Effector CD4-positive, alpha-beta T cell (primary cell): ENCODE data around the gene UBE4A.

Experiments used
- DNase-seq: peaks from one replicate; pipeline ENCODE4 v3.0.0-alpha.2; 2020

UBE4A gene

DNA sequence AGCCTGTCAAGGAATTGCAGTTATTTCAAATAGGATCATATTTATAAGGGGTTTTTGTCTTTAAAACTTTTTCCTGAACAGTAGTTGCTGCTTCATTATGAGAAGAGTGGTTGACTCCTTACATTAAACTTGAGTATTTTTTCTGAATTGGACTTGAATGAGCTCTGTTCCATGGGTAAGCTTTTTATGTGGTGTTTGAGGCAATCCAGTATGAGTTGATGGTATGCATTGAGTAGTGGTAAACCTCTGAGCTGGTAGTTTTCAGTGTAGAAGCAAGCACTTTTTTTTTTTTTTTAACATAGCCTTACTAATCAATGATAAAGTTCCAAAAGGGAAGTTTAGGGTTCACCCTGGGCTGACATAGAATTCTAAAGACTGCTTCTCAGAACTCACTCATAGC is 80.2 kb downstream of the UBE4A start:
- DNase-seq, result no peak

DNA sequence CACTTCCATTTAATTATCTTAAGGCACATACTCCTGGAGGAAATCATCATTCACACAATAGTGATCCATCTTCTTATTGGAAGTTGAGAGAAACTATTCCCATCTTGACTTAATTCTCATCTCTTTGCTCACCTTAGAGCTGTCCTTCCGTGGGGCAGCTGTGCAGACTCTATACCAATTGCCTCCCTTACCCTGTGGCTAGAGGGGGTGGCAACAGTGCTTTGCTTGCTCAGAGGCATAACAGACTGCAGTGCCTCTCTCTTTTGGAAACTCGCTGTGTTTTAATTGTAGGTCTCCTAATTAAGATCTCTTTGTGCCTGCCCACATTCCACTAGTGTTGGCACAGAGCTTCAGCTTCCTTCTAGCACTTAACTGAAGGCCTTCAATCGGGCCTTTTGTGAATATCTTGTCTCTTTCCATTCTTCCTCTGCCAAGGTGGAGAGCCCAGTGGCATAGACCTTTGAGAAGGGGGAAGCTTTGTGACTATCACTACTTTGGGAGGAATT is 82.4 kb downstream of the UBE4A start:
- no peak for DNase-seq

DNA sequence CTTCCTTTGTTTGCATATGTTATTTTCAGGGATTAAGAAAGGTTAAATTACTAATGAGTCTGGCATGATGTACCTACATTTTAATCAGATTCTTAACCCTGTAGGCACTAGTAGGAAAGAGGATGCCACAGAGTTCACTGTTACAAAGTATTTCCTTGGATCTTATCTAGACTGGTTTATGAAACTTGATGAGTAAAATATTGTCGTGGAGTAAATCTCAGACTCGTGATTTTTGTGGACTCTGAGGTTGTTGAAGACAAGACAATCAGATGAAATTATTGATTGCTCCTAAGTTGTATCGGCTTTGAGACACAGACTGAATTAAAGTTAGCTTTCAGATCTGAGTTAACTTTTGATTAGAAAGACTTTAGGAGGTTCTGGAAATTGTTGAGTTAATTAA is 82.9 kb downstream of the UBE4A start:
- DNase-seq, result no peak

DNA sequence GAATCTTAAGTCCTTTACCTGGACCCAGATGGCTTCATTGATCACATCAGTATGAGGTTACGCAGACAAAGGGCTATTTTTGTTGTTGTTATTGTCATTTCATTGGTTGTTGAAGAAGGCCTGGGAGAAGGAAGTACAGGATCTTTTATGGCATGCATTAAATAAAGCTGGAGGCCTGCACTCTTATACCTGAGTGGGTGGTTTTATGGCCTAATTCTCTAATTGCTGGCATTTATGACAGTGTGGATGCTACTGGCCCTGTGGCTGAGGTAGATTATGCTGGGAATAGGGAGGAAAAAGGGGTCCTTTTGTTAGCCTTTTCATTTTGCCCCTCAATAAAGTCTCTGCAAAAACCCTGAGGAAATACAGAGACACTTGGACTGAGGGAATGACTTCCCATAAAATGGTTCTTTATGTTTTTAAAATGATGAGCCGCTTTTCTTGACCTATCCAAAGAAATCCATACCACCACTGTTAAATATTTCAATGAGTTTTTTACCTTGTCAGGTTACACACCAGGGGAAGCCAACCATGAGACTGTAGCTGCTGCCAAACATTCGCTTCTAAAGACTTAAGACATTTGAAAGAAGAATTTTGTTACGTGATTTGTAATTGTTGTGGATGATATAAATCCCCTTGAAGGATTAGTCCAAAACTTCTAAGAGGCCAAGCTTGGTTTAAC is 83.6 kb downstream of the UBE4A start:
- DNase-seq, result no peak

DNA sequence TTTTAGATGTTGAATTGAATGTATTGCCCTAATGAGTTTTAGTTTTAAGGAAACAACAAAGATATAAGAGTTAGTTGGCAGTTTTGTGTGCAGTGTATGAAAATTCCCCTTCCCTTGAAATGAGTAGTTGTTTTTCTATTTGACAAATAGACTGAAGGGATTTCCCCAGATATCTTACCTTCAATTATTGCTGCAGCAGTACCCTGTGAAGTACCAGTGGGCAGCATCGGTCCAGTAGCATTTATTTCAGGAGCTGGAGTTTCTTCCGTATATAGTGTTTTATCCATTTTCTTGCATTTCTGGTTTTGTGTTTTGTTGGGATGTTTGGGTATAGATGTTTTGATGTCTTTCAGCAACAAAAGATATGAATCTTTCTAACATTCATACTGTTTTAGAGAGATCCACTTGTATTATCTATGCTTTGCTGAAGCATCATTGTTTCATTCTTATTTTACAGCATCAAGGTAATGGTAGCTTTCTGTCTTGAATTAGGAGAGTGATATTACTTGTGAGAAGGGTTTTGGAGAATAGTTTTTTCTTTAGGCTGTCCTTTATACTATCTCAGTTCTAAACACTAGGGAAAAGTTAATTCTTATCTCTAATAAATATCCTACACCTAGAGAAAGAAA is 84.3 kb downstream of the UBE4A start:
- DNase-seq, result no peak

DNA sequence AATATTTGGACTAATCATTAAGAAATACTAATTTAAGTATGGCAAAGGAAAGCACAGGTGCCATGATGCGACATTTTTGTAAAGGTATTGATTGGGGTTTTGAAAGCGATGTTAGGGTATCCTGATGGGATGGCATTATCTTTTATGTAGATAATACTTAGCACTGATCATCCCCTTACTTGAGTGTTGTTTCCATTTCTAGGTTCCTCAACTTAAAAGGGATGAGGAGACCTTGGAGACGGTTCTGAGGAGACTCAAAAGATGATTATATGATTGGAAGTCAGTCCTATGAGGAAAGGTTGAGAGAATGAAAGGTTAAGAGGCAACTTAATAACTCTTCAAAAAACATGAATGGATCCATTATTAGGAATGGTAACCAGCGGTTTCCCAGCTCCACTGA is 88.0 kb downstream of the UBE4A start:
- DNase-seq, result no peak

DNA sequence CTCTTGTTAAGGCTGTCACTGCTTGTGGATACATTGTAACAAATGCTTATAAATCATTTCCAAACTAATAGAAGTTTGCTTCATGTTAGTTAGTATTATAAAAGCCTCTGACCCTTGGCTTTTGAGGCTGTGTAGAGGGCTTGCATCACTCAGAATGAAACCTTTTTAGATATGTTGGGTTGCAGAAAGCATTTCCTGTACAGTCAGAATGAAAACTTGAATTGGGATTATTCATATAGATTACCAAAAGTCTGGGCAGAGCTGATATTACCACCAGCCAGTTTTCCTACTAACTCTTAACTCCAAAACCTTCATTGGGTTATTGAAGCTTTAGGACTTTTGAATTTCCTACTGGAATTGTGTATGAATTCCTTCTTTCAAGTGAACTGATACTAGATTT is 88.9 kb downstream of the UBE4A start:
- DNase-seq, result no peak
